HG03097 (cell line): ENCODE data around the gene SLC30A10.
"Not testable (repeated sequence)": the region's sequence is repeated elsewhere in the genome, so short reads cannot be mapped to it uniquely, and the experiment has no call there.

Experiments
- ATAC-seq: cut with Tn5 transposase; IDR thresholded peaks from one replicate; pipeline ENCODE4 v1.9.1; 2021; ENCODE audit not compliant: unreplicated experiment, low FRiP score

The SLC30A10 gene

DNA sequence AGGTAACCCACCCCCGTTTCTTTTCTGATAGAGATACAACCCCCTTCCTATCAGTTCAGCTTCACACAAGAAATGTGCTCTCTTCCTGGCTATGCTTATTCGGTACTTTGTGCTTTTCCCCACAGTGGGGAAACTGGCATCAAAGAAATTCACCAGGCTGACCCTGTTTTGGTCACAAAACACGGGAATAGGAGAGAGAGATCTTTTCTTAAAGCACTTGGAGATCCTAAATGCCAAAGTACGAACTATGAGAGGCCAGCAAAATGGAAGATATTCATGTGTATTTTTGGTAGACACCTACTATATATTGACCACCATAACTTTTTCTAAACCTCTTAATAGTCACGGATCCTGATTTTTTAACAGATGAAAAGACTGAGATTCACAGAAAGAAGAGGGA lies 30.0 kb downstream of the SLC30A10 start:
- no peak for ATAC-seq

DNA sequence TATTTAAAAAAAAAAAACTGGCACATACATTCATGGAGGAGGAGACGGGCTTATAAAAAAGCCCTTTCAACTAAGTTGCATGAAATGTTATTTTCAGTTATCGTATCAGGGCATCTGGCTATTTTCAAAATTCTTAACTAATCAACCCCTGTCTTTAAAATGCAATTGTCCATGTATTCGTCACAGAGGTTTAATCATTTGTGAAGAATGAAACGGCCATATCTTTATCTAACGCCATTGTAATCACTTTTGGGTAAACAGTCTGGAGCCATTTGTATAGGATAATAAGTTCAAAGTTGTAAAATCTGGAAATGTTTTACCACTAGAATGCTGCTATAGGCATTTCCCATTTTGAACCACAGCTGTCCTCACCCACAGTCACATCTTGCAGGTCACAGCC lies 30.4 kb downstream of the SLC30A10 start:
- no peak for ATAC-seq

DNA sequence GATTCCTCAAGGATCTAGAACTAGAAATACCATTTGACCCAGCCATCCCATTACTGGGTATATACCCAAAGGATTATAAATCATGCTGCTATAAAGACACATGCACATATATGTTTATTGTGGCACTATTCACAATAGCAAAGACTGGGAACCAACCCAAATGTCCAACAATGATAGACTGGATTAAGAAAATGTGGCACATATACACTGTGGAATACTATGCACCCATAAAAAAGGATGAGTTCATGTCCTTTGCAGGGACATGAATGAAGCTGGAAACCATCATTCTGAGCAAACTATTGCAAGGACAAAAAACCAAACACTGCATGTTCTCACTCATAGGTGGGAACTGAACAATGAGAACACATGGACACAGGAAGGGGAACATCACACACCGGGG lies 36.1 kb downstream of the SLC30A10 start:
- ATAC-seq, result not testable (repeated sequence)

GRCh38 chr1:219891846-219892245 lies 36.5 kb downstream of the SLC30A10 start:
- ATAC-seq, result not testable (repeated sequence)

GRCh38 chr1:219888667-219889066 lies 39.7 kb downstream of the SLC30A10 start:
- ATAC-seq, result not testable (repeated sequence)

DNA sequence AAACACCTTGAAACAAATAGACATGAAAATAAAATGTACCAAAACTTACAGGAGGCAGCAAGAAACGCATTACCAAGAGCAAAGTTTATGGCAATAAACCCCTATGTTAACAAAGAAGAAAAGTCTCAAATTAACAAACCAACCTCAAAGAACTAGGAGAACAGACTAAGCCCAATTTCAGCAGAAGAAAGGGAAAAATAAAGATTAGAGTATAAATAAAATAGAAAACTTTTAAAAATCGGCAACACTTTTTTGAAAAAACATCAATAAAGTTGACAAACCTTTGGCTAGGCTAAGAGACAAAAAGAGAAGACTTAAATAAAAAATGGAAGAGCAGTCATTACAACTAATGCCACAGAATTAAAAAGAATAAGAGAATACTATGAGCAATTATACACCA lies 42.7 kb downstream of the SLC30A10 start:
- no peak for ATAC-seq

- ATAC-seq, result no peak
Observed at GRCh38 chr1:219883400-219884332, 44.7 kb downstream of the SLC30A10 start.

DNA sequence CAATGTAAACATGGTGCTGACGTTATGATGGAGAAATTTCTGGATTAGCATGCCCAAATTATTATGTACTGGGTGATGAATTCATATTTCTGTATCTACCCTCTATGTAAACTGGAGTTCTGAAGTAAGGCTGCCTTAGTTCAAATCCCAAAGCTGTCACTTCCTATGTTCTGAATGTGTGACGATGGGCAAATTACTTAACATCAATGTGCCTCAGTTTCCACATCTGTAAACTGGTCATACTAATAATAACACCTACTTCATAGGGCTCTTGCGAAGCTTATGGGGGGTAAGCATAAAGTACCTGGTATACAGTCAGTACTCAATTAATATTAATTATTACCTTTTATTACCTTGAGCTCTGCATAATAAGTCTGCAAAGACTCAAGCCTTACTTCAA lies 45.6 kb downstream of the SLC30A10 start:
- ATAC-seq, result no peak

DNA sequence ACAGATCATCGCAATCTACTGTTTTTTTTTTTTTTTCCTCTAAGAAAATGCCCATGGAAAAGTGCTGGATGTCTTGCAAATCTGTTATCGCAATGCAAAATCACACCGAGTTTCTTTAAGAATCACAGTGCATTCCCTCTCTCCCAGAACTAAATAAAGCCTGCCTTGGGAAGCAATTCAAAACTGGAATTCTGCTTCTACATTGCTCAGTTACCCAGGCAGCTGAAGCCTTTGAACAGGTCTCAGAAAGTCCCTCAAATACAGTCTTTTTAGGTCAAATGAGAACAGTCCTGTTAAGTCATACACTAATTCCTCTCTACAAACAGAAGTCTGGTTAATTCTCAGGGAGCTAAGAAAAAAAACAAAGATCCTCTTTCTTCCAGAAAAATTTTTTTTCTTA lies 46.3 kb downstream of the SLC30A10 start:
- no peak for ATAC-seq

GRCh38 chr1:219880765-219881457 lies 47.4 kb downstream of the SLC30A10 start:
- no peak for ATAC-seq

- no peak for ATAC-seq
Observed at GRCh38 chr1:219876798-219877209, 51.6 kb downstream of the SLC30A10 start.

- no peak for ATAC-seq
Observed at GRCh38 chr1:219875860-219876259, 52.5 kb downstream of the SLC30A10 start.

DNA sequence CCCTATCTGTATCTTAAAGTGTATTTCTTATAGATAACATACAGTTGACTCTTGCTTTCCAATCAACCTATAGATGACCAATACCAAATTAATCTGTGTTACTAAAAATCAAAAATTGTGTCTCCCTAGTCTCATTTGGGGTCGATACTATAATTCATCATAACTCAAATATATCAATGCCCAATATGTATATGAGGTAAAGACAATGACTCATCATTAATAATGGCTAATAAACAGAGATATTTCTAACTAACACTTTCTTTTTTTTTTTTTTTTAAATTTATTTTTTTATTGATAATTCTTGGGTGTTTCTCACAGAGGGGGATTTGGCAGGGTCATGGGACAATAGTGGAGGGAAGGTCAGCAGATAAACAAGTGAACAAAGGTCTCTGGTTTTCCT lies 55.8 kb downstream of the SLC30A10 start:
- ATAC-seq, result not testable (repeated sequence)

DNA sequence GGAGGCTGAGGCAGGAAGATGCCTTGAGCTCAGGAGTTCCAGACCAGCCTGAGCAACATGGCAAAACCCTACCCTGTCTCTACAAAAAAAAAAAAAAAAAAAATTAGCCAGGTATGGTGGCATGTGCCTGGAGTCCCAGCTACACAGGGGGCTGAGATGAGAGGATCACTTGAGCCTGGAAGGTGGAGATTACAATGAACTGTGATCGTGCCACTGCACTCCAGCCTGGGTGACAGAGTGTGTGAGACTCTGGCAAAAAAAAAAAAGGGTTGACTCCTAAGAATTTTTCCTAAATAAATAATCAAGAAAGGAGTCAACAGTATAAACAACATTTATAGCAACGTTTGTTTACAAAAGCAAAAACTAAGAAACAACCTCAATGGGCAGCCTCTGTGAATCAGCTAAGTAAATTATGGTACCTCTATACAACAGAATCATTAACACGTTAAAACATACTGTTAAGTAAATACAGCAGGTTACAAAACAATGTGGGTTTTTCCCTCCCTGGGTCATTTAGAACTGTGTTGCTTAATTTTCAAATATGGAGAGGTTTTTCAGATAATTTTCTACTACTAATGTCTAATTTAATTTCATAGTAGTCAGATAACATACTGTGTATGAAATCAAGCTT lies 56.8 kb downstream of the SLC30A10 start:
- no peak for ATAC-seq

DNA sequence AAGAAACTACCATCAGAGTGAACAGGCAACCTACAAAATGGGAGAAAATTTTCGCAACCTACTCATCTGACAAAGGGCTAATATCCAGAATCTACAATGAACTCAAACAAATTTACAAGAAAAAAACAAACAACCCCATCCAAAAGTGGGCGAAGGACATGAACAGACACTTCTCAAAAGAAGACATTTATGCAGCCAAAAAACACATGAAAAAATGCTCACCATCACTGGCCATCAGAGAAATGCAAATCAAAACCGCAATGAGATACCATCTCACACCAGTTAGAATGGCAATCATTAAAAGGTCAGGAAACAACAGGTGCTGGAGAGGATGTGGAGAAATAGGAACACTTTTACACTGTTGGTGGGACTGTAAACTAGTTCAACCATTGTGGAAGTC lies 59.7 kb downstream of the SLC30A10 start:
- not testable (repeated sequence) for ATAC-seq
